Stimulated activated CD4-positive, alpha-beta T cell treated with anti-CD3 and anti-CD28 coated beads, Interleukin-2, amount 100 ng/mL, for 24 hours (primary cell): ENCODE results near the gene TCEAL3.
"Not testable (repeated sequence)": the region's sequence is repeated elsewhere in the genome, so short reads cannot be mapped to it uniquely, and the experiment has no call there.

Experiments used
- DNase-seq, 2 donors: peaks; one replicate each; pipeline ENCODE4 v3.0.0-alpha.2; 2020

The TCEAL3 gene

DNA sequence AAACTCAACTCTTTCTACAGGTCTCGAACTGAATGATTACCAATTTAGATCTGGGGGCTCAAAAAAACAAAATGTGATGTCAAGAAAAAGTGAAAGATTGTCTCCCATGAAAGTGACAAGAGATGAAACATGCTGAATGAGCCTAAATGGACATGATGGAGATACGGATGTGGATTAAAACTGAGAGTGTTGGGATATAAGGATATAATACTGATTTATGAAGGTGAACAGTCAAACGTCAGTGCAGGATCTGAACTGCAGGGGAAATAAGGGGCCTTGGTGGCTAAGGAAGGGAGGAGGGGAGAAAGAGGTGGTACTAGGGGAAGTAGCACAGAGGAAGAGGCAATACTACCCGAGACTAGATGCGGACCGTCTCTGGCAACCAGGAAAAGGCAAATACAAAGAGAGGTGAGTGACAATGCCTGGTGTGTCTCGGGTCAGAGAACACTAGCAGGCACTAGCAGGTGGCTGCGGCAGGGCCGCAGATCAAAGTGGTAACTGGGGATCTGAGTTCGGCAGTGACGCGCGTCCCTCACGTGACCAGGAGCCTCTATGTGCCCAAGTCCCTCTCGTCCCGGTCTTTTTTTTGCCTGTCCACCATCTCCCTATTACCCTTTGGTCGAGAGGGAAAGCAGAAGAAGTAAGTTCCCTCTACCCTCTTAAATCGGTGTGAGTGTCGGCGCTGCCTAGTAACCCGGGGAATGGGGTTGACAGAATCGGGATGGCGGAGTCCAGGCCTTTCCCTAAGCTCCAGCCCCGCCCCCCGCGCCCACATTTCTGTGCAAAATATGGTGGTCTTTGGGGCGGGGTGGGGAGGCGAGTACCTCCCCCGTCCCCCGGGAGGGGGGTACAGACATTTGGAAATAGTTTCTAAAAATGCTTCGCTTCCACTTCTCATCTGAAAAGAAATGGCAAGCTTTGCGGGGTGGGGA is 20.9 kb downstream of the TCEAL3 start, which contains the start of gene TCEAL1:
TSS of gene TCEAL1 (plus strand) at position 590 of the 932 bp plus-strand sequence. CDS start 942 bp downstream, outside the sequence.
- peak; percentile 36 to 47 for DNase-seq

DNA sequence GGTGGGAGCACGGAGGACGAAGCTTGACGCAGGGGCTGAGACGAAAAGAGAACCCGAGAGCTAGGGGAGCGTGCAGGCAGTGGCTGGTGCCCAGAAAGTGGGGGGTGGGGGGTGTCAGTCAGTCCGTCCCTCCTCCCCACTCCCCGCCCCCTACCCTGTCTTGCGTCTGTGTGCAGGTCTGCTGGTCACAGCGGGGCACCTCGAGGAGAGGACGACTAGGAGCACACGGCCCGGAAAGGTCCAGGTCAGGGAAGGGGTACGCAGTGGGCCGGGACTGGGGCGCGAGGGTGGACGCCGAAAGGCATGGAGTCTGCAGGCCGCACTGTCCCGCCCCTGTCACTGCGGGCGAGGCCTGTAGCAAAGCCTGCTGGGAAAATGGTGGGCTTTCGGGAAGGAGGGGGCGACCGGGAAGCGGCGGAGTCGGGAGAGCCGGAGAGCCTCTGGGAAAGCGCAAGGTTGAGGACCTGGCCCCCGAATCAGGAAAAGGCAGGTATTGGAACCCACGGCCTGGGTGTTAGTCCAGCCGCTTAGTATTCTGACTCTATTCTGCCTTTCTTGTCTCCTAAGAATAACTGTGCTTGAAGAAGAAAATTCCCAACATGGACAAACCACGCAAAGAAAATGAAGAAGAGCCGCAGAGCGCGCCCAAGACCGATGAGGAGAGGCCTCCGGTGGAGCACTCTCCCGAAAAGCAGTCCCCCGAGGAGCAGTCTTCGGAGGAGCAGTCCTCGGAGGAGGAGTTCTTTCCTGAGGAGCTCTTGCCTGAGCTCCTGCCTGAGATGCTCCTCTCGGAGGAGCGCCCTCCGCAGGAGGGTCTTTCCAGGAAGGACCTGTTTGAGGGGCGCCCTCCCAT is 21.8 kb downstream of the TCEAL3 start:
- peak; percentile 26 to 31 for DNase-seq

- DNase-seq, result no peak
Observed at GRCh38 chrX:103630171-103630511, 22.4 kb downstream of the TCEAL3 start.

DNA sequence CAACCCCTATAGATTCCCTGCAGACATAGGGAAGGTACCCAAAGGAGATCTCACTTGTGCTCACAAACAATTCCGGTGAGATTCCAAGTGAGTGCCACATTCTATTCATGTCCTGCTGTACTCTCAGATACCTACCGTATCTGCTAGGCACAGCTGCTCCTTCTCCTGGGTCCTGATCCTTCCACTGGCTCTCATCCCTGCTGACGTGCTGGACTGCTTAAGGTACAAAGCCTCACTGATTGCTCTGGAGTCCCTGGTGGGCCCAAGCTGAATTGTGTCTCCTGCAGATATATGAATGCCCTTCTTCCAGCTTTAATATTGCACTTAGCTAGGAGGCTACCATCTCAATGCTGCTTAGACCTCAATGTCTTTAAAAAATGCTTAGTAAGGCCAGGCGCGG is 23.4 kb downstream of the TCEAL3 start:
- no peak for DNase-seq

DNA sequence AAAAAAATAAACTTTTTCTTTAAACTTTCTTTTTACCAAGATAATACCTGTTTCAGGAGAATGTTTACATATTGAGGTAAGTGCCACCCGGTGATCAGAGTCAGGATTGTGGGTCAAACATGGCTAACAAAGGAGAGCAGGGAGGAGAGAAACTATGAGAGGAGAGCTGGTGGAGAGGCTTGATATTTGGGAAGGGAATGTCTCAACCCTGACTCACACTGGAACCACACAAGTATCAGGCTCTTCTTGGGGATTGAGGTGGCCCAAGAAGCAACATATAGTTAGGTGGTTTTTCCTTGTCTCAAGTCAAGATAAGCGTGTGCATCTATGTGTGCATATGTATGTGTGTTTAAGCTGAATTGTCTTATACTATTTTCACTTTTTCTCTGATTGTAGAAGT is 27.7 kb downstream of the TCEAL3 start:
- no peak for DNase-seq

GRCh38 chrX:103637604-103638338 is 30.0 kb downstream of the TCEAL3 start:
- DNase-seq, result no peak

DNA sequence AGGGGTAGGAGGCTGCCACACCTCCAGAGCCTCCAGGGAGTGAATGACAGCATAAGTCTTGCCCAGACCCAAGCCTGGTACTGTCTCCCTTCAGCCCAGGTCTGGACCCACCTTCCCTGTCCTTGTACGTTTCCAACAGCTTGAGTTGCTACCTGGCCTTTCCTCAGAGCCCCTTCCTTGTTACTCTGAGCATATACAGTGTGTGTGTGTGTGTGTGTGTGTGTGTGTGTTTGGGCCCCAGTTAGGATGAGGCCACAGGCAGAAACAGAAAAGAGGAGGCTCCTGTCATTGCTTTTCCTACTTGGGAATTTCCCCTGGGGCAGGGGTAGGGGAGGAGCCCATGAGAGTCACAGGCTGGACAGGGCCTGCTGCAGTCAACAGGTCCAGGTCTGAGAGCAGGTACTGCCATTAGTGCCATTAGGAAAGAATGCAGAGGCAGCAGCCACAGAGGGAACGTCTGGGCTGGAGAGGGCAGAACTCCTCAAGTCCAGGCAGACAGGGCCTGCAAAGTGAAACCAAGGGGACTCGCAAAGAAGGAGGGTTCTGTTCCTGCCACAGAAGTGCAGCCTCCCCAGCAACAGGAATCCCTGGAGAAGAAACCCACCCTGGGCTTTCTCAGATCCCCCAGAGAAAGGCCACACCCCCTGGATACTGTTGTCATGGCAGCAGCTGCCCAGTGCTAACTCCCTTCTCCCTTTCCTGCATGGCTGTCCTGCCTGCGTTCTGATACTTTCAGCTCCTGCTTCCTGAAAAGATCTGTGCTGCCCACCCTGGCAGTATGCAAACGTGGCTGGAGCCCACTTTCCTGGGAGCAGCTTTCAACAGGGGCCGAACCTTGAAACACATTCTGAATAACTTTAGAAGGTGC is 30.9 kb downstream of the TCEAL3 start:
- not testable (repeated sequence) for DNase-seq

DNA sequence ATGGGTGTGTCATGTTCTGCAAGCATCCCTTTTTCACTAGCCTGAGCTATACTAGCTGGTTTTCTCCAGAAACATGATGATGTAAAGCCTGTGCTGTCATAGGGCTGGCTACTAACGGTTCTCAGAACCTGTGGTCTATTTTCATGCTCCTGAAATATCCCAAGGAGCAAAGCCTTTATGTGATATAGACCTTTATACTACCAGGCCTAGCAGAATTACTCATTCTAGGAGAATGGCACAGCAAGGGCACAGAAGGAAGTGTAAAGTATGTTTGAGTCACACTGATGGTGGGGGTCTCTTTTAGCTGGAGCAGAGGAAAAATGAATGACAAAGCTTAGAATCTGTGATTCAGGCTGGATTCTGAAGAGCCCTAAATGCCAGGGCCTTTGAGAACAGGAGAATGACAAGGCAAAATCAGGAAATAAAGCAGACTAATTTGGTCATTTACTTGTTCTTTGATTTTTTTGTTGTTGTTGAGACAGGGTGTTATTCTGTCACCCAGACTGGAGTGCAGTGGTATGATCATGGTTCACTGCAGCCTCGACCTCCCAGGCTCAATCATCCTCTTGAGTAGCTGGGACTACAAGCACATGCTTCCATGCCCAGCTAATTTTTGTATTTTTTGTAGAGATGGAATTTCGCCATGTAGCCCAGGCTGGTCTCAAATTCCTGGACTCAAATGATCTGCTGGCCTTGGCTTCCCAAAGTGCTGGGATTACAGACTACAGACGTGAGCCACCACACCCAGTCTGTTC is 32.8 kb downstream of the TCEAL3 start:
- no peak for DNase-seq

DNA sequence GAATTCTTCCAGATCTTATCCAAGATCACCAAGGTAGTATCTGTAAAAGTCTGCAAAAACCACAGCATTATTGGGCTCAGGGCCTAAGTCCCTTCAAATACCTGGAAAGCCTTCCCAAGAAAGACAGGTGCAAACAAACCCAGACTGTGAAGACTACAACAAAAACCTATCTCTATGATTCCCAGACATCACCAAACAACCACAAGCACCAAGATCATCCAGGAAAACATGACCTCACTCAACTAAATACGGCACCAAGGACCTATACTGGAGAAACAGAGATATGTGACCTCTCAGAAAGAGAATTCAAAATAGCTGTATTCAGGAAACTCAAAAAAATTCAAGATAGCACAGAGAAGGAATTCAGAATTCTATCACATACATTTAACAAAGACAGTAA is 36.4 kb downstream of the TCEAL3 start:
- DNase-seq, result no peak

GRCh38 chrX:103647630-103648029 is 39.9 kb downstream of the TCEAL3 start:
- DNase-seq, result no peak

- DNase-seq, result no peak
Observed at GRCh38 chrX:103651151-103651773, 43.5 kb downstream of the TCEAL3 start.

- DNase-seq, result not testable (repeated sequence)
Observed at GRCh38 chrX:103655230-103656000, 47.7 kb downstream of the TCEAL3 start.

DNA sequence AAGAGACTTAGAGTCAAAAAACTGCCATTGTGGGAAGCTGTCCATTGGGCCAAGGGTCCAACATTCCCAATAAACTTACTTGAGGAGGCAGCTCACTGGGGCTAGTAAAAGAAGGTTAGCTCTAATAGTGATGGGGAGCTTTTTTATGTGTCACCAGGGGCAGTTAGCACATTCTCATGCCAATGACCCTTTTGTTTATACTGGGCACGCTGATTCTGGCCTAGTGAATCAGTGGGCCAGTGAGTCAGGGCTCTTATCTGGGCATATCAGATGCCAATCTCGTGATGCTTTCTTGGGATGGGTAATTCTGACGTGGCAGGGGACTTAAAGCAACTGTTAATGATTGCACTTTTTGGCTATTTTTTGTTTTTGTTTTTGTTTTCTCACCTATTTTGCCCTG is 48.9 kb downstream of the TCEAL3 start:
- no peak for DNase-seq

GRCh38 chrX:103657066-103657465 is 49.3 kb downstream of the TCEAL3 start:
- DNase-seq, result not testable (repeated sequence)

GRCh38 chrX:103658681-103659433 is 51.1 kb downstream of the TCEAL3 start:
- DNase-seq, result no peak

DNA sequence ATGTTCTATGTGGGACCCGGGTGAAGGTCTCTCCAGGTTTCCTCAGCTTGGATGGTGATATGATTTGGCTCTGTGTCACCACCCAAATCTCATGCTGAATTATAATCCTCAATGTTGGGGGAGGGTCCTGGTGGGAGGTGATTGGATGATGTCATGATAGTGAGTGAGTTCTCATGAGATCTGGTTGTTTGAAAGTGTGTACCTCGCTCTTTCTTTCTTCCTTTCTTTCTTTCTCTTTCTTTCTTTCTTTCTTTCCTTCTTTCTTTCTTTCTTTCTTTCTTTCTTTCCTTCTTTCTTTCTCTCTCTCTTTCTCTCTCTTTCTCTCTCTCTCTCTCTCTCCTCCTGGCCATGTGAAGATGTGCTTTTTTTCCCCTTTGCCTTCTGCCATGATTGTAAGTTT is 51.7 kb downstream of the TCEAL3 start:
- DNase-seq, result not testable (repeated sequence)
